Effector memory CD4-positive, alpha-beta T cell (primary cell): ENCODE measurements around the gene MAGI1.

Source experiments
- DNase-seq, 3 donors: peaks; one replicate each; pipeline ENCODE4 v3.0.0-alpha.2; 2020
- H3K27ac ChIP-seq: 2 replicates; pipeline ENCODE4 v1.7.0; 2013; ENCODE audit warnings: mild to moderate bottlenecking, low read length, moderate library complexity; ENCODE audit not compliant: insufficient read depth, poor library complexity, severe bottlenecking
- H3K27me3 ChIP-seq: replicated peaks from 2 replicates; pipeline ENCODE4 v1.7.0; 2013; ENCODE audit warnings: mild to moderate bottlenecking, low read length; ENCODE audit not compliant: insufficient read depth, control insufficient read depth, poor library complexity, severe bottlenecking
- H3K36me3 ChIP-seq: 2 replicates; pipeline ENCODE4 v1.7.0; 2013; ENCODE audit warnings: mild to moderate bottlenecking, low read length, moderate library complexity; ENCODE audit not compliant: control insufficient read depth, insufficient read depth
- H3K4me1 ChIP-seq: 2 replicates; pipeline ENCODE4 v1.7.0; 2013; ENCODE audit warnings: low read length, mild to moderate bottlenecking; ENCODE audit not compliant: control insufficient read depth, insufficient read depth, poor library complexity, severe bottlenecking
- H3K4me3 ChIP-seq: 2 replicates; pipeline ENCODE4 v1.7.0; 2013; ENCODE audit warnings: low read length, low read depth, mild to moderate bottlenecking; ENCODE audit not compliant: insufficient read depth, poor library complexity, severe bottlenecking
- H3K9me3 ChIP-seq: 2 replicates; pipeline ENCODE4 v1.7.0; 2013; ENCODE audit warnings: mild to moderate bottlenecking, low read length, moderate library complexity; ENCODE audit not compliant: control insufficient read depth

The MAGI1 gene

DNA sequence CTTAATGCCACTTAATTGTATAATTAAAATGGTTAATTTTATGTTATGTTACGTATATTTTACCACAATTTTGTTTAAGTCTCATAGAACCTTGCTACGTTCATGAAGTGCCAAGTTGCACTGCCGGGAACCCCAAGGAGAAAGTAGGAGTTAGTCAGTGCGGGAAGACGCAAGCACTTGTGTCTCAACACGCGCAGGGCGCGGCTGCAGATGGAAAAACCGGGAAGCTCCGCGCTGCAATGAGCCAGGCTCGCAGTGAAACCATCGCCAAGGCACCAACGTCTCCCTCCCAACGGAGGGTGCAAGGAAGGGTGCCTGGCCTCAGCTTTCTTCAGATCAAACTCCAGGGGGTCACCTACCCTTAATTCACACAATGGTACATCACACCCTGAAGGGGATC lies 21.6 kb downstream of the MAGI1 start:
- DNase-seq: no peak
- no peaks in the 10 kb centered on the region for H3K36me3 ChIP-seq
- no peak overlapping the region for H3K4me3 ChIP-seq
- H3K9me3 ChIP-seq: no peaks in the 10 kb centered on the region
- no peaks in the 10 kb centered on the region for H3K27me3 ChIP-seq
- no peaks in the 10 kb centered on the region for H3K4me1 ChIP-seq
- no peak overlapping the region for H3K27ac ChIP-seq

DNA sequence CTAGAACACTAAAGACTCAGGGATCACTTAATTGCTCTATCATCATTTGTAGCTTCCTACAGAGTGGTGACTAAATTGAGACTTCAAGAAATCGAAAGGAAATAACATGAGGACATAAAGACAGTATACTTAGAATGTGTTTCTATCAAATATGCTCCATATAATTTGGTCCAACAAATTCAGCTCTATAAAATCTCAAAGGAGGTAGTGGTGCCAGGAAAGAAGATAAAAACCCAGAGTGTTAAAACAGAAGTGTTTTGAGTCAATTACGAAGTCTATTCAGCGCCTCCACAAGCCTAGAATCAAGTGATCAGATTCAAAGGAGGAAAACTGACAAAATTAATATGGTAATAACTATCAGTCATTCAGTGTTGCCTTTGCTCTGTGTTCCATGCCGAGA lies 22.9 kb downstream of the MAGI1 start:
- no peak overlapping the region for H3K27ac ChIP-seq
- no peak overlapping the region for H3K4me3 ChIP-seq
- H3K27me3 ChIP-seq: no peaks in the 10 kb centered on the region
- H3K4me1 ChIP-seq: no peaks in the 10 kb centered on the region
- no peaks in the 10 kb centered on the region for H3K9me3 ChIP-seq
- no peaks in the 10 kb centered on the region for H3K36me3 ChIP-seq
- no peak for DNase-seq

DNA sequence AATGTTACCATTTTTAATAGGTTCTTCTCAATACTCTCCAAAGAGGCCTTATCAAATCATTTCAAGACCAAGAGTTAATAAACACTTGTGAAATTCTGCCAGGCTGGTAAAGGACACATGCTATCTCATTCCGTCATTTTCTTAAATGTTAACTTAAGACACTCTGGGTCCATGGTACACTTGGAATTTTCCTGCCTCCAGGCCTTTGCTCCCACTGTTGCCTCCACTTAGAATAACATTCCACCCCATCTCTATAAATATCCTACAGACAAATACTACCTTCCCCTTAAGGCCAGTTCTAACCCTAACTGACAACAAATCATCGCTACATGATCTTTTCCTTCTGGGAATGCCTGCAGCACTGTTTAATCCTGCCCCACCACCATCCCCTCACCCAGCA lies 24.1 kb downstream of the MAGI1 start:
- Histone ChIP-seq H3K27me3 (no peaks in the 10 kb centered on the region), H3K27ac (no peak overlapping the region), H3K4me3 (no peak overlapping the region), H3K36me3 (no peaks in the 10 kb centered on the region), H3K9me3 (no peaks in the 10 kb centered on the region), H3K4me1 (no peaks in the 10 kb centered on the region)
- no peak for DNase-seq

GRCh38 chr3:66014056-66014455 lies 24.7 kb downstream of the MAGI1 start:
- Histone ChIP-seq H3K36me3 (no peaks in the 10 kb centered on the region), H3K27me3 (no peaks in the 10 kb centered on the region), H3K9me3 (no peaks in the 10 kb centered on the region), H3K27ac (no peak overlapping the region), H3K4me3 (no peak overlapping the region), H3K4me1 (no peaks in the 10 kb centered on the region)
- no peak for DNase-seq

GRCh38 chr3:66012711-66013110 lies 26.0 kb downstream of the MAGI1 start:
- Histone ChIP-seq H3K4me1 (no peaks in the 10 kb centered on the region), H3K27ac (no peak overlapping the region), H3K36me3 (no peaks in the 10 kb centered on the region), H3K27me3 (no peaks in the 10 kb centered on the region), H3K9me3 (no peaks in the 10 kb centered on the region), H3K4me3 (no peak overlapping the region)
- DNase-seq: no peak

- DNase-seq: no peak
- H3K36me3 ChIP-seq: no peaks in the 10 kb centered on the region
- no peaks in the 10 kb centered on the region for H3K27me3 ChIP-seq
- no peak overlapping the region for H3K27ac ChIP-seq
- H3K9me3 ChIP-seq: no peaks in the 10 kb centered on the region
- no peak overlapping the region for H3K4me3 ChIP-seq
- no peaks in the 10 kb centered on the region for H3K4me1 ChIP-seq
These were observed 27.7 kb downstream of the MAGI1 start for GRCh38 chr3:66010739-66011655.

DNA sequence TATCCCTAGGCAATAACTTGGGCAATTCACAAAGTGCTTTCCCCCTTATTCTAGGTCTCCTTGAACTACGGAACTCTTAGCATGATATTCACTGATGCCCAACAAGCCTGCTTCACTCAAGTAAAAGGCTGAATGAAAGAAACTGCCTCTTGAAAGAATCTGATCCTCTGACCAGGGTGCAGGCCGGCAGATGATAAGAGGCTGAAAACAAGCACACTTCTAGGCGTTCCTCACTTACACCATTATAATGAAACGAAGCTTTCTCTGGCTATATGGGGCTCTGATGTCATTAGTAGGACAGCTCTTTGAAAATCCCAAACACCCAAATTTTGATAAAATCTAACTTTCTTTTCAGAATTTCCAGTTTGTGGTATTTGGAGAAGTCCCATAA lies 28.4 kb downstream of the MAGI1 start:
- no peak for DNase-seq
- Histone ChIP-seq H3K36me3 (no peaks in the 10 kb centered on the region), H3K9me3 (no peaks in the 10 kb centered on the region), H3K4me1 (no peaks in the 10 kb centered on the region), H3K27ac (no peak overlapping the region), H3K4me3 (no peak overlapping the region), H3K27me3 (no peaks in the 10 kb centered on the region)

GRCh38 chr3:66004244-66004643 lies 34.5 kb downstream of the MAGI1 start:
- Histone ChIP-seq H3K36me3 (no peaks in the 10 kb centered on the region), H3K27ac (no peak overlapping the region), H3K4me1 (no peaks in the 10 kb centered on the region), H3K4me3 (no peak overlapping the region), H3K9me3 (no peaks in the 10 kb centered on the region), H3K27me3 (no peaks in the 10 kb centered on the region)
- DNase-seq: no peak

- Histone ChIP-seq H3K4me3 (no peak overlapping the region), H3K9me3 (no peaks in the 10 kb centered on the region), H3K4me1 (no peaks in the 10 kb centered on the region), H3K36me3 (no peaks in the 10 kb centered on the region), H3K27me3 (no peaks in the 10 kb centered on the region), H3K27ac (no peak overlapping the region)
- no peak for DNase-seq
These were observed 37.1 kb downstream of the MAGI1 start for GRCh38 chr3:66001626-66002025.

- DNase-seq: no peak
- H3K9me3 ChIP-seq: no peaks in the 10 kb centered on the region
- H3K4me3 ChIP-seq: no peak overlapping the region
- H3K27ac ChIP-seq: no peak overlapping the region
- H3K4me1 ChIP-seq: no peaks in the 10 kb centered on the region
- H3K36me3 ChIP-seq: no peaks in the 10 kb centered on the region
- H3K27me3 ChIP-seq: no peaks in the 10 kb centered on the region
These were observed 38.2 kb downstream of the MAGI1 start for GRCh38 chr3:66000506-66000905.
